Placental epithelial cell (primary cell): ENCODE results near the gene C10orf88. TPM values are rescaled to one million over a fixed set of nuclear protein-coding genes. Genes with fewer than 3 reads are reported as not detected.

ENCODE experiments used
- total RNA-seq: library from RNA; depleted of rRNA; stranded (reverse); fragments of >200 nt; gene quantifications from 2 replicates; pipeline ENCODE4 v1.2.3, GENCODE V29; 2012

C10orf88 gene
- 7.4 and 7.9 TPM in 2 replicates for total RNA-seq

GRCh38 chr10:122953902-122954730, at the start of gene C10orf88:
TSS of gene C10orf88 (minus strand) at chr10:122954227. CDS start at chr10:122954178, 49 bp downstream.

DNA sequence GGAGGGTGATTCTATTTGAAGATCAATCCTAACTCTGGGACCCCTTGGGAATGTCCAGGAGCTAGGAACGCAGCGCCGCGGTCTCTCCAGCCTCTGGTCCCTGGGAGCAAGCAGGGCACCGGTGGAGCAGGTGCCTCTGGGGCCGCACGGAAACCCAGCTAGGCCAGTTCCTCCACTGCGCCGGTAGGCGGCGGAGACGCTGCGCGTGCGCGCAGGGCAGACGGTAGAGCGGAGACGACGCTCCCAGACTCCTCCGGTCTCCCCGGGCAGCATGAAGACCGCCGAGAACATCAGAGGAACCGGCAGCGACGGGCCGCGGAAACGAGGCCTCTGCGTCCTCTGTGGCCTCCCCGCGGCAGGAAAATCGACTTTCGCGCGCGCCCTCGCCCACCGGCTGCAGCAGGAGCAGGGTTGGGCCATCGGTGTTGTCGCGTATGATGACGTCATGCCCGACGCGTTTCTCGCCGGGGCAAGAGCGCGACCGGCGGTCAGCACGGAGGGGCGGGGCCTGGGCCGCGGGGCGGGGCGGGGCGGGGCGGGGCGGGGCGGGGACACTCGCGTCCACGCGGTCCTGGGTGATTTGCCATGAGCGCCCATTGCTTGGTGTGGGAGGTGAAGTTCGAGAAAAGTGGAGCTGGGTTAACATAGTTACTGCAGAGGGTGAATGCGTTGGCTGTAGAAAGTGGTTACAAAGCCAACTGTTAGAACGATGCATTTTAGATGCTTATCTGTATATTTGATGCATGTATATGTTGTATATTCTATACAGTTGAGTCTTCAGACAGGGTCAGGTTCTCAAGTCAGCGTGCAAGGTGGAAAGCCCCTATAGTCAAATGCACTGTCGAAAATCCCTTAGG, 26.4 kb upstream of the C10orf88 start, which contains the start of gene PSTK:
TSS of gene PSTK (plus strand) at position 193 of the 857 bp plus-strand sequence. CDS start at position 272, 79 bp downstream.

GRCh38 chr10:122910310-122910709, 43.7 kb downstream of the C10orf88 start, which contains the start of gene FAM24A:
TSS of gene FAM24A (plus strand) at chr10:122910610. CDS start at chr10:122911635, 1,025 bp downstream.

Other genes starting within 250 kb of the C10orf88 start
- 0.39 and 0.98 TPM in 2 replicates for gene CUZD1, start 108.4 kb downstream of the C10orf88 start, total RNA-seq
- 2.6 and 2.7 TPM in 2 replicates for gene FAM24B, start 74.6 kb downstream of the C10orf88 start, total RNA-seq
- gene FAM24A, start 43.6 kb downstream of the C10orf88 start, total RNA-seq = not detected in 2 replicates
- 3.3 and 4.7 TPM in 2 replicates for gene PSTK, start 26.2 kb upstream of the C10orf88 start, total RNA-seq
- 4.3 and 6.1 TPM in 2 replicates for gene IKZF5, start 54.6 kb upstream of the C10orf88 start, total RNA-seq
- 2.7 and 3.5 TPM in 2 replicates for gene ACADSB, start 54.8 kb upstream of the C10orf88 start, total RNA-seq
- gene HMX3, start 181.7 kb upstream of the C10orf88 start, total RNA-seq = not detected in 2 replicates
- not detected in 2 replicates for gene HMX2, start 193.9 kb upstream of the C10orf88 start, total RNA-seq
- gene BUB3, start 200.2 kb upstream of the C10orf88 start, total RNA-seq = 126 and 163 TPM in 2 replicates